Neural cell (in vitro differentiated cells): ENCODE data around the gene MDM1.

Experiments
- EP300 ChIP-seq: fragments of 450-650 bp; conservative IDR thresholded peaks from 2 replicates; pipeline ENCODE4 v1.6.1; 2014; ENCODE audit warnings: antibody characterized with exemption, mild to moderate bottlenecking, moderate library complexity; ENCODE audit not compliant: poor library complexity, severe bottlenecking
- MXI1 ChIP-seq: fragments of 450-650 bp; conservative IDR thresholded peaks from 2 replicates; pipeline ENCODE4 v1.6.1; 2014; ENCODE audit warnings: antibody characterized with exemption, mild to moderate bottlenecking; ENCODE audit not compliant: poor library complexity, severe bottlenecking

- no peak for TF ChIP-seq MXI1
- TF ChIP-seq EP300: no peak
Observed at GRCh38 chr12:68354977-68355541, 22.9 kb upstream of the MDM1 start.
